CD14-positive monocyte (primary cell): ENCODE results near the gene ARHGEF16. TPM values are rescaled to one million over a fixed set of nuclear protein-coding genes. Genes with fewer than 3 reads are reported as not detected.

Source experiments
- DNase-seq, 3 donors: peaks; one replicate each; pipeline ENCODE4 v3.0.0-alpha.2; 2011 to 2022
- H2AFZ ChIP-seq: 2 replicates; pipeline ENCODE4 v1.6.0; 2012; ENCODE audit warnings: mild to moderate bottlenecking, low read depth, low read length, inconsistent platforms; ENCODE audit not compliant: insufficient read depth, poor library complexity, severe bottlenecking
- H3K27ac ChIP-seq, 2 donors: 1 replicate in 1 of 2; 2 replicates in 1 of 2; pipeline ENCODE4 v1.5.1; 2012 to 2013; ENCODE audit warnings: low read length in 2 of 2, control low read depth in 1 of 2, inconsistent platforms in 1 of 2, low read depth in 1 of 2, mild to moderate bottlenecking in 1 of 2
- H3K27me3 ChIP-seq, 2 donors: one replicate each; pipeline versions ENCODE4 v1.6.0 to v1.6.1; 2011 to 2013; ENCODE audit warnings: low read length in 2 of 2; ENCODE audit not compliant: control insufficient read depth in 2 of 2, insufficient read depth in 2 of 2
- H3K36me3 ChIP-seq, 2 donors: replicated peaks in 1 of 2; 1 replicate in 1 of 2; 2 replicates in 1 of 2; pipeline versions ENCODE4 v1.5.1 to v1.6.1; 2012 to 2013; ENCODE audit warnings: low read length in 2 of 2, control low read depth in 1 of 2, inconsistent platforms in 1 of 2, mild to moderate bottlenecking in 1 of 2; ENCODE audit not compliant: insufficient read depth in 2 of 2, control insufficient read depth in 1 of 2
- H3K4me1 ChIP-seq, 2 donors: 1 replicate in 1 of 2; 2 replicates in 1 of 2; pipeline versions ENCODE4 v1.5.1 to v1.6.1; 2012 to 2013; ENCODE audit warnings: low read length in 2 of 2, control low read depth in 1 of 2, inconsistent platforms in 1 of 2, mild to moderate bottlenecking in 1 of 2, moderate library complexity in 1 of 2; ENCODE audit not compliant: insufficient read depth in 2 of 2, control insufficient read depth in 1 of 2
- H3K4me2 ChIP-seq: replicated peaks from 2 replicates; pipeline ENCODE3; 2012; ENCODE audit warnings: low read length, moderate library complexity, mild to moderate bottlenecking; ENCODE audit not compliant: poor library complexity, severe bottlenecking; ENCODE audit errors: extremely low read depth
- H3K4me3 ChIP-seq, 3 experiments: fragments of 200-600 bp in 1 of 3; sonication (generic) in 1 of 3; replicated peaks in 1 of 3; 1 replicate in 2 of 3; 2 replicates in 1 of 3; pipeline ENCODE4 v1.5.1; 2011 to 2013; ENCODE audit warnings: low read length in 3 of 3, mild to moderate bottlenecking in 3 of 3, control low read depth in 2 of 3, low read depth in 2 of 3, inconsistent platforms in 1 of 3, moderate library complexity in 1 of 3
- H3K79me2 ChIP-seq: 2 replicates; pipeline ENCODE4 v1.6.0; 2012; ENCODE audit warnings: mild to moderate bottlenecking, control low read depth, inconsistent platforms, low read length, moderate library complexity; ENCODE audit not compliant: insufficient read depth
- H3K9ac ChIP-seq: 2 replicates; pipeline ENCODE4 v1.6.0; 2017; ENCODE audit warnings: low read length, mild to moderate bottlenecking; ENCODE audit not compliant: insufficient read depth, poor library complexity, severe bottlenecking
- H3K9me3 ChIP-seq, 2 donors: replicated peaks in 1 of 2; 1 replicate in 1 of 2; 2 replicates in 1 of 2; pipeline versions ENCODE4 v1.5.1 to v1.6.1; 2012 to 2013; ENCODE audit warnings: low read length in 2 of 2, control low read depth in 1 of 2; ENCODE audit not compliant: control insufficient read depth in 1 of 2, insufficient read depth in 1 of 2
- H4K20me1 ChIP-seq: 2 replicates; pipeline ENCODE4 v1.6.0; 2012; ENCODE audit warnings: mild to moderate bottlenecking, low read length, control low read depth, moderate library complexity; ENCODE audit not compliant: insufficient read depth
- H3K27ac Mint-ChIP-seq, 7 donors: one replicate each; pipeline ENCODE4 v1.8.0; 2020; ENCODE audit warnings: mild to moderate bottlenecking in 7 of 7, mixed read lengths in 7 of 7, moderate library complexity in 6 of 7, inconsistent platforms in 2 of 7
- H3K27me3 Mint-ChIP-seq, 3 donors: one replicate each; pipeline ENCODE4 v1.8.0; 2021 to 2022; ENCODE audit warnings: low read depth in 3 of 3, mild to moderate bottlenecking in 3 of 3, mixed read lengths in 3 of 3, moderate library complexity in 3 of 3, inconsistent platforms in 1 of 3
- H3K36me3 Mint-ChIP-seq, 2 donors: one replicate each; pipeline ENCODE4 v1.8.0; 2020; ENCODE audit warnings: mixed read lengths in 2 of 2, inconsistent platforms in 1 of 2, mild to moderate bottlenecking in 1 of 2
- H3K4me1 Mint-ChIP-seq: one replicate; pipeline ENCODE4 v1.8.0; 2020; ENCODE audit warnings: mild to moderate bottlenecking, mixed read lengths
- H3K4me3 Mint-ChIP-seq, 2 donors: one replicate each; pipeline ENCODE4 v1.8.0; 2020; ENCODE audit warnings: mild to moderate bottlenecking in 2 of 2, mixed read lengths in 2 of 2, moderate library complexity in 1 of 2
- H3K9me3 Mint-ChIP-seq, 7 donors: one replicate each; pipeline ENCODE4 v1.8.0; 2020 to 2022; ENCODE audit warnings: mixed read lengths in 7 of 7, mild to moderate bottlenecking in 6 of 7, moderate library complexity in 6 of 7, inconsistent platforms in 2 of 7
- WGBS: methylation state at CpG from one replicate; pipeline ENCODE4 v1.1.5; 2013; ENCODE audit warnings: missing lambda C conversion rate; ENCODE audit not compliant: insufficient coverage; 5-methylcytosine and 5-hydroxymethylcytosine counted together
- intact Hi-C, 2 donors: fragments of 100-400 bp; cut with micrococcal nuclease; formaldehyde crosslinking; loops; one replicate each; pipeline versions ENCODE4 v1.15.0 to v1.15.1; 2023
- polyA plus RNA-seq, 3 donors: library from polyadenylated mRNA; depleted of rRNA in 1 of 3; unstranded in 2 of 3; stranded (reverse) in 1 of 3; fragments of 300-500 nt in 2 of 3; fragments of >200 nt in 1 of 3; fragmentation: Illumina TruSeq in 2 of 3; gene quantifications; 1 replicate in 2 of 3; 2 replicates in 1 of 3; pipeline ENCODE4 v1.2.3, GENCODE V29; 2012 to 2021
- TF ChIP-seq, protein P1 (sequence below): fragments of 200-600 bp; IDR thresholded peaks from one replicate; pipeline ENCODE4 v1.8.0; 2022; ENCODE audit warnings: antibody characterized with exemption, mild to moderate bottlenecking

Gene ARHGEF16
- polyA plus RNA-seq, 3 donors, result not detected

GRCh38 chr1:3433596-3434320 is 20.7 kb upstream of the ARHGEF16 start:
- no peak overlapping the region for H2AFZ ChIP-seq
- H3K9me3 ChIP-seq, result no peaks in the 10 kb centered on the region
- no peaks in the 10 kb centered on the region for H3K79me2 ChIP-seq
- Mint-ChIP-seq H3K27ac (no peak overlapping the region), H3K9me3 (no peaks in the 10 kb centered on the region), H3K36me3 (no peaks in the 10 kb centered on the region), H3K4me3 (no peak overlapping the region), H3K4me1 (no peaks in the 10 kb centered on the region), H3K27me3 (peaks cover 0 to 2% (median 0%) of the 10 kb centered on the region in 3 donors)
- no peak overlapping the region for H3K27ac ChIP-seq
- H3K4me1 ChIP-seq, result no peaks in the 10 kb centered on the region
- no peak overlapping the region for H3K4me2 ChIP-seq
- no peak overlapping the region for H3K4me3 ChIP-seq
- H3K36me3 ChIP-seq, result no peaks in the 10 kb centered on the region
- intact Hi-C loops, result no loop called here
- no peak for DNase-seq
- H3K27me3 ChIP-seq, result no peaks in the 10 kb centered on the region
- no peaks in the 10 kb centered on the region for H4K20me1 ChIP-seq
- TF ChIP-seq, protein P1, sequence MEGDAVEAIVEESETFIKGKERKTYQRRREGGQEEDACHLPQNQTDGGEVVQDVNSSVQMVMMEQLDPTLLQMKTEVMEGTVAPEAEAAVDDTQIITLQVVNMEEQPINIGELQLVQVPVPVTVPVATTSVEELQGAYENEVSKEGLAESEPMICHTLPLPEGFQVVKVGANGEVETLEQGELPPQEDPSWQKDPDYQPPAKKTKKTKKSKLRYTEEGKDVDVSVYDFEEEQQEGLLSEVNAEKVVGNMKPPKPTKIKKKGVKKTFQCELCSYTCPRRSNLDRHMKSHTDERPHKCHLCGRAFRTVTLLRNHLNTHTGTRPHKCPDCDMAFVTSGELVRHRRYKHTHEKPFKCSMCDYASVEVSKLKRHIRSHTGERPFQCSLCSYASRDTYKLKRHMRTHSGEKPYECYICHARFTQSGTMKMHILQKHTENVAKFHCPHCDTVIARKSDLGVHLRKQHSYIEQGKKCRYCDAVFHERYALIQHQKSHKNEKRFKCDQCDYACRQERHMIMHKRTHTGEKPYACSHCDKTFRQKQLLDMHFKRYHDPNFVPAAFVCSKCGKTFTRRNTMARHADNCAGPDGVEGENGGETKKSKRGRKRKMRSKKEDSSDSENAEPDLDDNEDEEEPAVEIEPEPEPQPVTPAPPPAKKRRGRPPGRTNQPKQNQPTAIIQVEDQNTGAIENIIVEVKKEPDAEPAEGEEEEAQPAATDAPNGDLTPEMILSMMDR, result no peak
- no peak overlapping the region for H3K9ac ChIP-seq
- 98% methylated on average over 26 of the region's 31 CpGs for WGBS

- DNase-seq, result no peak
- H3K36me3 Mint-ChIP-seq, result no peaks in the 10 kb centered on the region
- Histone ChIP-seq H3K79me2 (no peaks in the 10 kb centered on the region), H3K27me3 (no peaks in the 10 kb centered on the region), H3K4me2 (no peak overlapping the region), H2AFZ (no peak overlapping the region), H3K27ac (no peak overlapping the region), H3K4me3 (no peak overlapping the region), H4K20me1 (no peaks in the 10 kb centered on the region), H3K36me3 (no peaks in the 10 kb centered on the region), H3K4me1 (no peaks in the 10 kb centered on the region), H3K9me3 (no peaks in the 10 kb centered on the region), H3K9ac (no peak overlapping the region)
- no peaks in the 10 kb centered on the region for H3K9me3 Mint-ChIP-seq
- H3K27ac Mint-ChIP-seq, result no peak overlapping the region
- WGBS, result 94% methylated on average over 28 of the region's 40 CpGs
- no peak overlapping the region for H3K4me3 Mint-ChIP-seq
- intact Hi-C loops, result no loop called here
- H3K27me3 Mint-ChIP-seq, result peaks cover 0 to 4% (median 0%) of the 10 kb centered on the region in 3 donors
- TF ChIP-seq, protein P1, result no peak
- H3K4me1 Mint-ChIP-seq, result no peaks in the 10 kb centered on the region
These were observed 19.9 kb upstream of the ARHGEF16 start for GRCh38 chr1:3434406-3435110.
